RWPE2 (cell line): ENCODE measurements around the gene ATG101.

Experiments used
- ATAC-seq: fragments of 200-7000 bp; cut with Tn5 transposase; 3 replicates; pipeline ENCODE4 v1.9.1; 2021; ENCODE audit warnings: low read depth
- DNase-seq: peaks from one replicate; pipeline ENCODE4 v3.0.0-alpha.2; 2020; ENCODE audit warnings: low spot score
- H3K27ac ChIP-seq: fragments of 450-650 bp; 2 replicates; pipeline ENCODE4 v1.5.1; 2017; ENCODE audit warnings: mild to moderate bottlenecking; ENCODE audit not compliant: poor library complexity, severe bottlenecking
- H3K27me3 ChIP-seq: fragments of 250-450 bp; sonication (Bioruptor Pico); 2 replicates; pipeline ENCODE4 v1.5.1; 2021; ENCODE audit warnings: mild to moderate bottlenecking, moderate library complexity; ENCODE audit not compliant: insufficient read depth, poor library complexity, severe bottlenecking
- H3K36me3 ChIP-seq: fragments of 250-450 bp; sonication (Bioruptor Pico); 2 replicates; pipeline ENCODE4 v1.5.1; 2020; ENCODE audit warnings: low read depth, mild to moderate bottlenecking, moderate library complexity
- H3K4me1 ChIP-seq: fragments of 250-450 bp; sonication (Bioruptor Pico); 2 replicates; pipeline ENCODE4 v1.5.1; 2021; ENCODE audit warnings: mild to moderate bottlenecking, moderate library complexity; ENCODE audit not compliant: insufficient read depth, poor library complexity, severe bottlenecking
- H3K4me3 ChIP-seq: fragments of 250-450 bp; sonication (Bioruptor Pico); 2 replicates; pipeline ENCODE4 v1.5.1; 2021; ENCODE audit warnings: mild to moderate bottlenecking, moderate library complexity; ENCODE audit not compliant: severe bottlenecking
- H3K9me3 ChIP-seq: fragments of 250-450 bp; sonication (Bioruptor Pico); 2 replicates; pipeline ENCODE4 v1.5.1; 2021; ENCODE audit warnings: mild to moderate bottlenecking, moderate library complexity; ENCODE audit not compliant: severe bottlenecking
- TF ChIP-seq, protein P1 (sequence below): fragments of 450-650 bp; IDR thresholded peaks from one replicate; pipeline ENCODE4 v1.5.1; 2017; ENCODE audit warnings: mild to moderate bottlenecking, moderate library complexity; ENCODE audit not compliant: poor library complexity, severe bottlenecking

ATG101 gene

DNA sequence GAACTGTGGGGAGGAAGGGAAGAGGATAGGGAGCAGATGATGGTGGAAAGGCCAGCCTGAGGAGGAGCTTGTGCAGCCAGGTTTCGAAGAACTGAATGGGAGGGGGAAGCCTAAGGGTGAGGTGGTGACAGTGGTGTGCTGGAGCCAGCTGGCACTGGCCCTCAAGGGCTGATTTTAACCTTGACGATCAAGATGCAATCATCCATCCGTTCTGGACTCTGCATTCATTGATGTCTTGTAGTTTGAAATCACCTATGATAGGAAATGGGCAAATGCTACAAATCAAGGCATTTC lies 2.8 kb upstream of the ATG101 start:
- TF ChIP-seq, protein P1, sequence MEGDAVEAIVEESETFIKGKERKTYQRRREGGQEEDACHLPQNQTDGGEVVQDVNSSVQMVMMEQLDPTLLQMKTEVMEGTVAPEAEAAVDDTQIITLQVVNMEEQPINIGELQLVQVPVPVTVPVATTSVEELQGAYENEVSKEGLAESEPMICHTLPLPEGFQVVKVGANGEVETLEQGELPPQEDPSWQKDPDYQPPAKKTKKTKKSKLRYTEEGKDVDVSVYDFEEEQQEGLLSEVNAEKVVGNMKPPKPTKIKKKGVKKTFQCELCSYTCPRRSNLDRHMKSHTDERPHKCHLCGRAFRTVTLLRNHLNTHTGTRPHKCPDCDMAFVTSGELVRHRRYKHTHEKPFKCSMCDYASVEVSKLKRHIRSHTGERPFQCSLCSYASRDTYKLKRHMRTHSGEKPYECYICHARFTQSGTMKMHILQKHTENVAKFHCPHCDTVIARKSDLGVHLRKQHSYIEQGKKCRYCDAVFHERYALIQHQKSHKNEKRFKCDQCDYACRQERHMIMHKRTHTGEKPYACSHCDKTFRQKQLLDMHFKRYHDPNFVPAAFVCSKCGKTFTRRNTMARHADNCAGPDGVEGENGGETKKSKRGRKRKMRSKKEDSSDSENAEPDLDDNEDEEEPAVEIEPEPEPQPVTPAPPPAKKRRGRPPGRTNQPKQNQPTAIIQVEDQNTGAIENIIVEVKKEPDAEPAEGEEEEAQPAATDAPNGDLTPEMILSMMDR = no peak
- H3K27ac ChIP-seq = no peak overlapping the region
- no peak overlapping the region for H3K4me3 ChIP-seq
- peaks cover 10% of the 10 kb centered on the region for H3K36me3 ChIP-seq
- H3K4me1 ChIP-seq = peaks cover 6% of the 10 kb centered on the region
- H3K9me3 ChIP-seq = no peaks in the 10 kb centered on the region
- no peak for ATAC-seq
- H3K27me3 ChIP-seq = no peaks in the 10 kb centered on the region
- no peak for DNase-seq

DNA sequence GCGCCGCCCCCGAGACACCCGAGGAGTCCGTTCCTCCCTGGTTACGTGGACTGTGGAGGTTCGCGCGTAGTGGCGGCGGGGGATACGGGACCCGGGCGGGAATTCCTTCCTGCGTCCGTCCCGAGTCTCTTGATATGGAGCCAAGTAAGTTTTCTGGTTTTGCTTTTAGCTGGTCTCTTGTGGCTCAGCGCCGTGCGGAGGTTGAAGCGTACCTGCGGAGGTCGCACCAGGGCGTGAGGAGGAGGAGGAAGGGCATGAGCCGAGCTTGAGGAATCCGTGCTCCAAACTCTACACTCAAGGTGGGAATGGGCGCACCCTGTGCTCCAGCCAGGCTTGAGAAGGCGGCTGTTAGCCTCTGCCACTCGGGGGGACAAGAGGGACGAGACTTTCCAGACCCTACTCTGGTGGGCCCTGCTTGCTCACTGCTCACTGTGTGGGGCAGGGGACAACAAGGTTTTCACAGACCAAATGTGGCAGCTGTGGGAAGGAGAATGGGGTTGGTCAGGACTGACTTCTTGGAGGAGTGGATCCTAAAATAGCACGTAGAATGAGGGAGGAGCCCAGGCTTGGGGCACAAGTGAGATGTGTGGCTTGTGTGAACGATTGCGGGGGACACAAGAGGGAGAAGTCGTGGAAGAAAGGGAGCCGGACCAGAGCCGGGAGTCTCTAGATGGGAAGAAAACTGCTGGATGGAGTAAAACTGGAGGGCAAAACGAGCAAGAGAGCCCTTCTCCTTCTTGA lies 577 bp downstream of the ATG101 start:
- no peaks in the 10 kb centered on the region for H3K27me3 ChIP-seq
- H3K4me3 ChIP-seq = peak overlapping the region; percentile 98
- peak; percentile 38 for ATAC-seq
- H3K9me3 ChIP-seq = no peaks in the 10 kb centered on the region
- TF ChIP-seq, protein P1 = no peak
- H3K27ac ChIP-seq = peak overlapping the region; percentile 35
- peaks cover 37% of the 10 kb centered on the region for H3K36me3 ChIP-seq
- peaks cover 6% of the 10 kb centered on the region for H3K4me1 ChIP-seq
- no peak for DNase-seq

DNA sequence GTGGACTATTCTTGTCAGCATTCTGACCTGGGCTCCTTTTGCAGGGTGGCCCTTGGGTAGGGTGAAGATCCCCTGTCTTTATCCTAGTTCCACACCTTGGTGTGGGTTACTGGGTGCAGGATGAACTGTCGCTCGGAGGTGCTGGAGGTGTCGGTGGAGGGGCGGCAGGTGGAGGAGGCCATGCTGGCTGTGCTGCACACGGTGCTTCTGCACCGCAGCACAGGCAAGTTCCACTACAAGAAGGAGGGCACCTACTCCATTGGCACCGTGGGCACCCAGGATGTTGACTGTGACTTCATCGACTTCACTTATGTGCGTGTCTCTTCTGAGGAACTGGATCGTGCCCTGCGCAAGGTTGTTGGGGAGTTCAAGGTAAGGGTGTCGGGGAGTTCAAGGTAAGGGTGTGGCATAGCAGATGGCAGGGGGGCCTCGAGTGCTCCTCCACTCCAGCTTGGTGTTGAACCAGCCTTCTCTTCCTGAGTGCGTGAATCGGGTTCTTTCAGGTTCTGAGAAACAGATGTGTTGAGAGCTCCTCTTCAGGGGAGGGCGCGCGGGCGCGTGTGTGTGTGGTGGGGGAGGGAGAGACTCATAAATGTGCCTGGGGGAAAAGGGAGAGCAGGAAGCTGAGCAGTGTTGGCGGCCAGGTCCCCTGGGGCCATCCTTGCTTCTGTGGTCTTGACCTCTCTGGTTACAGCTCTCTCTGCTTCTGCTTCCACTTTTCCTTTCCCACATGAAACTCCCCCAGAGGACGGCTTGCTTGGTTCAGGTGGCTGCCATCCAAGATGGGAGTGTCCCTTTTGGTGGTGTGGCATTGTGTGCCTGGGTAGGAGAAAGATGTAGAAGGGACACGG lies 4.0 kb downstream of the ATG101 start:
- no peak for DNase-seq
- Histone ChIP-seq H3K27me3 (no peaks in the 10 kb centered on the region), H3K36me3 (peaks cover 56% of the 10 kb centered on the region), H3K4me1 (peaks cover 6% of the 10 kb centered on the region), H3K9me3 (no peaks in the 10 kb centered on the region), H3K4me3 (no peak overlapping the region), H3K27ac (no peak overlapping the region)
- no peak for ATAC-seq
- TF ChIP-seq, protein P1 = no peak

DNA sequence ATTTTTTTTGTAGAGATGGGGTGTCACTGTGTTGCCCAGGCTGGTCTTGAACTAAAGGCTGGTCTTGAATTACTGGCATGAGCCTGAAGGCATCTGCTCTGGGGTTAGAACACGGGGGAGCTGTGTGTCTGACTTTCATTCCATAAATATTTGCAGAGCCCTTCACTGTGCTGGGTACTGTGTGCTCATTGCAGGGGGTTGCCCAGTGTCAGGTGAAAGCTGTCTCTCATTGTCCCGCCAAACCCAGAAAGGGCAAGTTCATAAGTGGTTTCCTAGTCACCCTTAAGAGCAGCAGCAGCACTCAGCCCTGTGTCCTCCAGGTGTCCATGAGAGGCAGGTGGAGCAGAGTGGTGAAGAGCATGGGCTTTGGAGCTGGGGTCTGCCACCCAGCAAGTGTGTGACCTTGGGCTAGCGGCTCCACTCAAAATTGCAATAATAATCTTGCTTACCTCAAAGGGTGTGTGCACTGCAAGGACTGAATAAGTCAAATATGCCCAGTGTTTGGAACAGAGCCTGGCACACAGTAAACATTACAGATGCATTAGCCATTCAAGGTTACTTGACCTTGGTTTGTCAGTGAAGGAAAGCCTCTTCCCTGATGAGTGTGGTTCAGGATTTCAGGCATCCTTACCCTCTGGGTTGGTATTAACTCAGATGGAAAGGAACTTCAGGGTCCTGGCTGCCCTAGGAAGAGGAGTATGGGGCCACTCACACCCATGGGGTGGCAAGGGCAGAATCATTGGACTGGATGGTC lies 5.4 kb downstream of the ATG101 start:
- Histone ChIP-seq H3K36me3 (peaks cover 56% of the 10 kb centered on the region), H3K4me1 (peaks cover 6% of the 10 kb centered on the region), H3K9me3 (no peaks in the 10 kb centered on the region), H3K27me3 (no peaks in the 10 kb centered on the region), H3K27ac (no peak overlapping the region), H3K4me3 (no peak overlapping the region)
- DNase-seq (no peak), ATAC-seq (no peak)
- TF ChIP-seq, protein P1 = no peak
